Transverse colon (tissue), 4 donors: ENCODE results near the gene RCE1.

Source experiments
- CTCF ChIP-seq, 5 experiments: fragments of 200-600 bp in 3 of 5; fragments of 450-650 bp in 2 of 5; sonication (generic) in 3 of 5; IDR thresholded peaks; 1 replicate in 2 of 5; 2 replicates in 3 of 5; pipeline ENCODE4 v1.5.1; 2016 to 2017; ENCODE audit warnings: antibody characterized with exemption in 5 of 5, inconsistent platforms in 3 of 5, mild to moderate bottlenecking in 2 of 5, moderate library complexity in 1 of 5
- EP300 ChIP-seq: sonication (generic); formaldehyde crosslinking; IDR thresholded peaks from one replicate; pipeline ENCODE4 v1.6.1; 2017; ENCODE audit warnings: antibody characterized with exemption, low read depth
- POLR2AphosphoS5 ChIP-seq, 3 donors: sonication (generic); formaldehyde crosslinking; IDR thresholded peaks; one replicate each; pipeline ENCODE4 v1.6.1; 2016; ENCODE audit warnings: antibody characterized with exemption in 3 of 3

GRCh38 chr11:66882561-66883015, 39.3 kb downstream of the RCE1 start:
- TF ChIP-seq CTCF (IDR thresholded peaks at IDR 0.05) = no peak
- TF ChIP-seq EP300 = no peak
- no peak for TF ChIP-seq POLR2AphosphoS5 (IDR thresholded peaks at IDR 0.05)
